Testis (tissue), 3 donors: ENCODE results near the gene CLASRP. TPM values are rescaled to one million over a fixed set of nuclear protein-coding genes. Genes with fewer than 3 reads are reported as not detected.

Experiments
- DNase-seq: peaks from one replicate; pipeline ENCODE4 v3.0.0-alpha.2; 2019
- H3K27ac ChIP-seq, 2 donors: fragments of 200-600 bp; sonication (generic); one replicate each; pipeline ENCODE4 v1.5.1; 2019
- H3K27me3 ChIP-seq: fragments of 200-600 bp; sonication (generic); one replicate; pipeline ENCODE4 v1.5.1; 2019
- H3K36me3 ChIP-seq: fragments of 200-600 bp; sonication (generic); one replicate; pipeline ENCODE4 v1.5.1; 2017; ENCODE audit warnings: low read depth; ENCODE audit errors: missing control alignments
- H3K4me1 ChIP-seq: fragments of 200-600 bp; sonication (generic); one replicate; pipeline ENCODE4 v1.5.1; 2019
- H3K4me3 ChIP-seq, 2 donors: fragments of 200-600 bp; sonication (generic); one replicate each; pipeline ENCODE4 v1.5.1; 2017 to 2019
- H3K9me3 ChIP-seq: fragments of 200-600 bp; sonication (generic); one replicate; pipeline ENCODE4 v1.5.1; 2017
- POLR2A ChIP-seq: fragments of 450-650 bp; IDR thresholded peaks from one replicate; pipeline ENCODE4 v1.6.1; 2017; ENCODE audit warnings: antibody characterized with exemption, mild to moderate bottlenecking, moderate library complexity
- WGBS, 2 donors: methylation state at CpG; one replicate each; pipeline ENCODE4 v1.1.5; 2018; 5-methylcytosine and 5-hydroxymethylcytosine counted together
- intact Hi-C: fragments of 100-400 bp; cut with DNase I; formaldehyde crosslinking; loops from one replicate; pipeline ENCODE4 v1.15.1; 2023; ENCODE audit warnings: low total_unique reads
- polyA plus RNA-seq: library from polyadenylated mRNA; stranded (reverse); fragments of 350-450 nt; fragmentation: Illumina TruSeq; extraction: RNeasy Lipid Tissue Mini Kit (QIAGEN cat#74804); gene quantifications from one replicate; pipeline ENCODE4 v1.2.3, GENCODE V29; 2014; ENCODE audit warnings: low read depth, low replicate concordance; ENCODE audit not compliant: insufficient read depth
- total RNA-seq, 2 donors: library from RNA; depleted of rRNA; stranded (reverse); fragments of >200 nt; gene quantifications; one replicate each; pipeline ENCODE4 v1.2.3, GENCODE V29; 2016
- TF ChIP-seq, protein P1 (sequence below), 3 experiments: fragments of 450-650 bp in 2 of 3; fragments of 200-600 bp in 1 of 3; sonication (generic) in 1 of 3; IDR thresholded peaks; one replicate each; pipeline ENCODE4 v1.5.1; 2016 to 2019; ENCODE audit warnings: antibody characterized with exemption in 3 of 3, mild to moderate bottlenecking in 2 of 3, moderate library complexity in 1 of 3

CLASRP gene
- total and polyA plus RNA-seq, 3 donors from 2014 or later: 76.1 to 132 (median 113) TPM

DNA sequence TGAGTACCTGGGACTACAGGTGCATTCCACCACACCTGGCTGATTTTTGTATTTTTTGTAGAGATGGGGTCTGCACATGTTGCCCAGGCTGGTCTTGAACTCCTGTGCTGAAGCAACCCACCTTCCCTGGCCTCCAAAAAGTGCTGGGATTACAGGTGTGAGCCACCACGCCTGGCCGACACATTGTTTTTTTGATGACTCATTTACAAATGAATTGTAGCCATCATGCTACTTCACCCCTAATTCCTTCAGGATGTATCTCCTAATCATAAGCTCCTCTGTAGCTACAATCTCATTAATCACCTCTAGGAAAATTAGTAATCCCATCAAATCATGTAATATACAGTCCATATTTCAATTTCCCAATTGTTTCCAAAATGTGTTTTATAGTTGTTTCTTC, 19.7 kb upstream of the CLASRP start:
- Histone ChIP-seq H3K27me3 (no peaks in the 10 kb centered on the region), H3K9me3 (no peaks in the 10 kb centered on the region), H3K4me1 (no peaks in the 10 kb centered on the region), H3K4me3 (no peak overlapping the region), H3K36me3 (no peaks in the 10 kb centered on the region), H3K27ac (no peak overlapping the region)
- WGBS, 2 donors: 85 to 95% methylated on average over 2 of the region's 2 CpGs
- TF ChIP-seq POLR2A: no peak
- intact Hi-C loops: no loop called here
- no peak for DNase-seq

DNA sequence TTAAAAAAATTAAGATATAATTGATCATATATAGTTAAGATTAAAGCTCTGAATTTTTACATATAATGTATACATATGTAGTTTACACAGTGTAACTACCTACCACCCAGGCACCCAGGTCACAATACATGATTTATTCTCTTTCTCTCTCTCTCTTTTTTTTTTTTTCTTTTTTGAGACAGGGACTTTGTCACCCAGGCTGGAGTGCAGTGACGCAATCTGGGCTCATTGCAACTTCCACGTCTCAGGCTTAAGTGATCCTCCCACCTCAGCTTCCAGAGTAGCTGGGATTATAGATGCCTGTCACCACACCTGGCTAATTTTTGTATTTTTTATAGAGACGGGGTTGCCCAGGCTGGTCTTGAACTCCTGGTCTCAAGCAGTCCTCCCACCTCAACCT, 18.8 kb upstream of the CLASRP start:
- no peaks in the 10 kb centered on the region for H3K4me1 ChIP-seq
- WGBS, 2 donors: 84 to 89% methylated on average over 3 of the region's 3 CpGs
- intact Hi-C loops: no loop called here
- no peaks in the 10 kb centered on the region for H3K9me3 ChIP-seq
- TF ChIP-seq POLR2A: no peak
- TF ChIP-seq, protein P1, sequence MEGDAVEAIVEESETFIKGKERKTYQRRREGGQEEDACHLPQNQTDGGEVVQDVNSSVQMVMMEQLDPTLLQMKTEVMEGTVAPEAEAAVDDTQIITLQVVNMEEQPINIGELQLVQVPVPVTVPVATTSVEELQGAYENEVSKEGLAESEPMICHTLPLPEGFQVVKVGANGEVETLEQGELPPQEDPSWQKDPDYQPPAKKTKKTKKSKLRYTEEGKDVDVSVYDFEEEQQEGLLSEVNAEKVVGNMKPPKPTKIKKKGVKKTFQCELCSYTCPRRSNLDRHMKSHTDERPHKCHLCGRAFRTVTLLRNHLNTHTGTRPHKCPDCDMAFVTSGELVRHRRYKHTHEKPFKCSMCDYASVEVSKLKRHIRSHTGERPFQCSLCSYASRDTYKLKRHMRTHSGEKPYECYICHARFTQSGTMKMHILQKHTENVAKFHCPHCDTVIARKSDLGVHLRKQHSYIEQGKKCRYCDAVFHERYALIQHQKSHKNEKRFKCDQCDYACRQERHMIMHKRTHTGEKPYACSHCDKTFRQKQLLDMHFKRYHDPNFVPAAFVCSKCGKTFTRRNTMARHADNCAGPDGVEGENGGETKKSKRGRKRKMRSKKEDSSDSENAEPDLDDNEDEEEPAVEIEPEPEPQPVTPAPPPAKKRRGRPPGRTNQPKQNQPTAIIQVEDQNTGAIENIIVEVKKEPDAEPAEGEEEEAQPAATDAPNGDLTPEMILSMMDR (IDR thresholded peaks at IDR 0.05): no peak
- H3K27me3 ChIP-seq: no peaks in the 10 kb centered on the region
- no peak overlapping the region for H3K27ac ChIP-seq
- no peak overlapping the region for H3K4me3 ChIP-seq
- no peak for DNase-seq
- H3K36me3 ChIP-seq: no peaks in the 10 kb centered on the region

DNA sequence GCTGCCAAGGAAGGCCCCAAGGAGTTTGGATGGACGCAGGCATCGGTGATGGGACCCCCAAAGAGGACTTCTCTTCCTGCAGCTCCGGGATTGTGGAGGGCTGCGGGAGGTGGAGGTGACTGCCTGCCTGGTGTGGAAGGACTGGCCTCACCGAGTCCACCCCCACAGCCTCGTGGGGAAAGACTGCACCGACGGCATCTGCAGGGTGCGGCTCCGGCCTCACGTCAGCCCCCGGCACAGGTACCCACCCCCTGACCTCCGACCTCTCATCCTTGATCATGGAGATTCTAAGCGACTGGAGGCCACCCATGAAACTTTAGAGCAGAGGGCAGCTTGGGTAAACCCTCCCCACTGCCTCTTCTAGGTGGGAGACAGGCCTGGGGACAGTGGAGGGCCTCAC, 16.9 kb upstream of the CLASRP start:
- H3K36me3 ChIP-seq: no peaks in the 10 kb centered on the region
- no peak overlapping the region for H3K4me3 ChIP-seq
- H3K27me3 ChIP-seq: no peaks in the 10 kb centered on the region
- intact Hi-C loops: no loop called here
- H3K9me3 ChIP-seq: no peaks in the 10 kb centered on the region
- DNase-seq: no peak
- no peak overlapping the region for H3K27ac ChIP-seq
- WGBS, 2 donors: 84 to 95% methylated on average over 10 to 14 of the region's 14 CpGs
- TF ChIP-seq, protein P1 (IDR thresholded peaks at IDR 0.05): no peak
- TF ChIP-seq POLR2A: no peak
- H3K4me1 ChIP-seq: no peaks in the 10 kb centered on the region

DNA sequence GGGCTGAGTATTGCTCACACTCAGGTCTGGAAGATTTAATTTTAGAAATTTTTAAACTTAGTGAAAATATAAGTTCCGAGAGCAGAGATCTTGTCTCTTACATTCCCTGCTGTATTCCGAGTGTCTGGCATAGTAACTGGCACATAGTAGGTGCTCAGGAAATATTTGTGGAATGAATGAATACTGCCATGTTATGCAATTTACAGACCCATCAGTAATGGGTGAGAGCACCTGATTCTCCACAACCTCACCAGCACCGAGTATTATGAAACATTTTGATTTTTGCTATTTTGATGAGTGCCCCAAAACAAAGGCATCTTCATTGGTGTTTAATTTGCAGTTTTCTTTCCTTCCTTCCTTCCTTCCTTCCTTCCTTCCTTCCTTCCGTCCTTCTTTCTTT, 15.8 kb upstream of the CLASRP start:
- intact Hi-C loops: no loop called here
- H3K27ac ChIP-seq: no peak overlapping the region

DNA sequence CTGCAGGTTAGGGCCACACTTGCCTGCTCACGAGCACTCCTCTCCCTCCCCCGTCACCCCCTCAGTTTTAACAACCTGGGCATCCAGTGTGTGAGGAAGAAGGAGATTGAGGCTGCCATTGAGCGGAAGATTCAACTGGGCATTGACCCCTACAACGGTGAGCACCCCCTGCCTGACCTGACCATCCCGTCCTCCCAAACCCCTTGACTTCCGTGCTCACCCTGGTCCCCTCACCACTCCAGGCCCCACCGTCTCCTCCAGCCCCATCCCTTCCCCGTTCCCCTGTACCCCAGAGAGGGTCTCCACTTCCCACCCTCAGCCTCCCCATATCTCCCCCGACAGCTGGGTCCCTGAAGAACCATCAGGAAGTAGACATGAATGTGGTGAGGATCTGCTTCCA, 13.6 kb upstream of the CLASRP start:
- no peak for DNase-seq
- intact Hi-C loops: no loop called here
- Histone ChIP-seq H3K36me3 (no peaks in the 10 kb centered on the region), H3K9me3 (no peaks in the 10 kb centered on the region), H3K4me3 (no peak overlapping the region), H3K4me1 (no peaks in the 10 kb centered on the region), H3K27ac (no peak overlapping the region), H3K27me3 (no peaks in the 10 kb centered on the region)
- 92 to 98% methylated on average over 9 of the region's 9 CpGs for WGBS, 2 donors
- TF ChIP-seq, protein P1 (IDR thresholded peaks at IDR 0.05): no peak
- TF ChIP-seq POLR2A: no peak

More for the DNA sequence above, 15.8 kb upstream of the CLASRP start:
- WGBS, 2 donors: 92 to 98% methylated on average over 4 of the region's 4 CpGs
- no peak for DNase-seq
- Histone ChIP-seq H3K36me3 (no peaks in the 10 kb centered on the region), H3K9me3 (no peaks in the 10 kb centered on the region), H3K4me3 (no peak overlapping the region), H3K4me1 (no peaks in the 10 kb centered on the region), H3K27me3 (no peaks in the 10 kb centered on the region)
- TF ChIP-seq, protein P1 (IDR thresholded peaks at IDR 0.05): no peak
- no peak for TF ChIP-seq POLR2A
